Amygdala (tissue), 56 donors: ENCODE results near the gene GPR107.

ENCODE experiments used
- DNase-seq, 56 donors: peaks; one replicate each; lab custom pipeline; 2025; lab: John Stamatoyannopoulos, UW

The GPR107 gene

GRCh38 chr9:130154816-130155215, 101.1 kb downstream of the GPR107 start:
- DNase-seq = no peak

GRCh38 chr9:130155647-130156046, 101.9 kb downstream of the GPR107 start:
- no peak for DNase-seq

DNA sequence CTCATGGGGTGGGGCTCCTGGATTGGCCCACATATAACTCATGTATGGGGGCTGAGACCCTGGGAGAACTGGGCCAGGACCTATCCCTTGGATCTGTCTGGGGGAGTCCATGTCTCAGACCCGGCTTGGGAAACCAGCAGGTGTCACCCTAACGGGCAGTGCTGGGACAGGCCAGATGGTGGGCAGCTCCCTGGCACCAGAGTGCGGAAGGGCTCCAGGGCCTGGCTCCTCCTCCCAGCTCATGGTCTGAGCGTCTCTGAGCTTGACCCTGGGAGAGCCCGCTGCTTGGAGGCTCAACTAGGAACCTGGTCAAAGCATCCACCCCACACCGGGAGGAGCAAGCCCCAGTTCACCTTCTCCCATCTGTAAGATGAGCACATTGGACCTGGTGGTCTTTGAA, 103.0 kb downstream of the GPR107 start:
- peak in 8 of 56 donors; percentile 15 to 38 (median 24) for DNase-seq

- DNase-seq = no peak
Observed at GRCh38 chr9:130157079-130157478, 103.4 kb downstream of the GPR107 start.

- DNase-seq = no peak
Observed at GRCh38 chr9:130158001-130158400, 104.3 kb downstream of the GPR107 start.

GRCh38 chr9:130159057-130159456, 105.4 kb downstream of the GPR107 start:
- no peak for DNase-seq

- no peak for DNase-seq
Observed at GRCh38 chr9:130159915-130160670, 106.4 kb downstream of the GPR107 start.

DNA sequence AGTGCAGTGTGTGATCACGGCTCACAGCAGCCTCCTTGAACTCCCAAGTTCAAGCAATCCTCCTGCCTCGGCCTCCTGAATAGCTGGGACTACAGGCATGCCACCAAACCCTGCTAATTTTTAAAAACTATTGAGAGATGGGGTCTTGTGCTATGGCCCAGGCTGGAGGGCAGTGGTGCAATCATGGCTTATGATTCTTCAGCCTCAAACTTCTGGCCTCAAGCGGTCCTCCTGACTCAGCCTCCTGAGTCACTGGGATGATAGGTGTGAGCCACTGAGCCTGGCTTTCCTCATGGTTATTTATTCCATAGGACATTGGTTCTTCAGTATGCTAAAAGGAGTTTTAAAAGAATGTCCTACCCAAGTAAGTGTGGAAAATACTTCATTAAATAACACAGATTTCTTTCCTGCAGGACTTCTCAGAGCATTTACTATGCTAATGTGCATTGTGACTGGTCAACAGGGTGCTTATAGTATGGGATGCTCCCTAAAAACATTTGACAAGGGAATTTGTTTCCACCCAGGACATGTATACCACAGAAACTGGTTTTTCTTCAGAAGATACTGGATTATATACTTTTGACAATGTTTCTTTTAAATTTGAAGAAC, 107.3 kb downstream of the GPR107 start:
- no peak for DNase-seq

DNA sequence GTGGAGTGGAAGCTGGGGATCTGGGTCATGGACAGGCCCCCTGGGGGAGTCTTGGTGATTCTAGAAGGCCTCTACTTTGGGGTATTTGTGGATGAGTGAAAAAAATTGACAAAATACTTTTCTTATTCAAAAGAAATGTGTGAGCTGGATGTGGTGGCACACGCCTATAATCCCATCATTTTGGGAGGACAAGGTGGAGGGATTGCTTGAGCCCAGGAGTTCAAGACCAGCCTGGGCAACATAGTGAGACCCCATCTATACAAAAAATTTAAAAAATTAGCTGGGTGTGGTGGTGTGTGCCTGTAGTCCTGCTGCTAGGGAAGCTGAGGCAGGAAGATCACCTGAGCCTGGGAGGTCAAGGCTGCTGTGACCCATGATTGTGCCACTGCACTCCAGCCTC, 111.9 kb downstream of the GPR107 start:
- no peak for DNase-seq

DNA sequence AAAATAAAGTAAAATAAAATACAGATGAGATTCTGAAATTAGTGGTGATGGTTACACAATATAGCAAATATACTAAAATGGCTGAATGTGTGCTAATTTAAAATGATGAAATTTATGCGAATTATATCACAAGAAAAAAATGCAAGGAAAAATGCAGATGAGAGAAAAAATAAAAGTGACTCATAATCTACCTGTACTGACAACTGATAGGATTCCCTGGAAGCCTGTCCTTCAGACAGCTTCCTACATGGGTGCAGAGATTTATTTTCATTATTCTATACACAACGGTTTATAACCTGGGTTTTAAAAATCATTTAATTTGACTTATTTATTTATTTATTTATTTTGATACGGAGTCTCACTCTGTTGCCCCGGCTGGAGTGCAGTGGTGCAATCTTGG, 112.7 kb downstream of the GPR107 start:
- no peak for DNase-seq

DNA sequence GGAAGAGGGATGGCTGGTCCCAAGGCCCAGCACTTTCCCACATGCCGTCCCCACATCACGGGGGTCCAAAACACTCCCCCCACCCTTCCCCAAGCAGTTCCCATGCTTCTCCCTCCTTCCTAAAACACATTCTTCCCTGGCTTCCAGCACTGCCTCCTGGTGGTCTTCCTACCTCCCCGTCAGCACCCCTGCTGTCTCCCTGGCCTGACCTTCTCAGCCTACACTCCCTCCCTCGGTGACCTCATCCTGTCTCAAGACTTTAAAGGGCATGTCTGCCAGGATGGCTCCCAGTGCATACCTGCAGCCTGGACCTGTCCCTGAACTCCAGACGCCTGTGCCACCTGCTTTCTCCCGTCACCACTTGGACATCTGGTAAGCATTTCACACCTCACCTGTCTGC, 114.2 kb downstream of the GPR107 start:
- DNase-seq = no peak

GRCh38 chr9:130171226-130172148, 117.8 kb downstream of the GPR107 start:
- DNase-seq = peak in 1 of 56 donors; percentile 15

DNA sequence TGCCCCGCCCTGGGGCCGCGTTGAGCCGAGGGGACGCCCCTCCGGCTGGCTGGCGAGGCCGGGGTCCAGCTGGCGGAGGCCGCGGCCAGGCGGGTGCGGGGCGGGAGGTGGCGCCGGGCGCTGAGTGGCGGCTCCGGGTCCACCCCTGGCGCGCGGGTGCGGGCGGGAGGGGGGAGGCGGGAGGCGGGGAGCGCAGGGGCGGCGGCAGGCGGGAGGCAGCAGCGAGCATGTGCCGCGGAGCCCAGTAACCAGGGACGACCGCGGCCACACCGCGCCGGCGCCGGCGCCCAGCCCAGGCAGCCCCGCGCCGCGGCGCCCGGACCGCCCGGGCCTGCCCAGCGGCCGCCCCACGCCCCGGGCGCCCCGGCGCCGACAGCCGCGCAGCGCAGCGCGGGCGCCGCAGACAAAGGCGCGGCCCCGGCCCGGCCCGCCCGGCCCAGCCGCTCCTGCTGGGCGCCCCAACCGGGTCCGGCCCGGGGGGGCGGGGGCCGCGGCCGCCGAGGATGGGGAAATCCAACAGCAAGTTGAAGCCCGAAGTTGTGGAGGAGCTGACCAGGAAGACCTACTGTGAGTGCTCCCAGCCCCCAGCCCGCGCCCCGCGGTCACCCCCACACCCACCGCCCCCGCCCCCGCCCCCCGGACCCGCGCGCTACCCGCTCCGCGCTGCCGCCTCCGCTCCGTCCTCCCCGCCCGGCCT, 118.6 kb downstream of the GPR107 start, which contains the start of gene NCS1:
Gene NCS1, plus strand, starts transcription at position 244 of the 697 bp plus-strand sequence. Its CDS starts 260 bp downstream, at position 504.
- DNase-seq = peak in 48 of 56 donors; percentile 18 to 86 (median 70)

DNA sequence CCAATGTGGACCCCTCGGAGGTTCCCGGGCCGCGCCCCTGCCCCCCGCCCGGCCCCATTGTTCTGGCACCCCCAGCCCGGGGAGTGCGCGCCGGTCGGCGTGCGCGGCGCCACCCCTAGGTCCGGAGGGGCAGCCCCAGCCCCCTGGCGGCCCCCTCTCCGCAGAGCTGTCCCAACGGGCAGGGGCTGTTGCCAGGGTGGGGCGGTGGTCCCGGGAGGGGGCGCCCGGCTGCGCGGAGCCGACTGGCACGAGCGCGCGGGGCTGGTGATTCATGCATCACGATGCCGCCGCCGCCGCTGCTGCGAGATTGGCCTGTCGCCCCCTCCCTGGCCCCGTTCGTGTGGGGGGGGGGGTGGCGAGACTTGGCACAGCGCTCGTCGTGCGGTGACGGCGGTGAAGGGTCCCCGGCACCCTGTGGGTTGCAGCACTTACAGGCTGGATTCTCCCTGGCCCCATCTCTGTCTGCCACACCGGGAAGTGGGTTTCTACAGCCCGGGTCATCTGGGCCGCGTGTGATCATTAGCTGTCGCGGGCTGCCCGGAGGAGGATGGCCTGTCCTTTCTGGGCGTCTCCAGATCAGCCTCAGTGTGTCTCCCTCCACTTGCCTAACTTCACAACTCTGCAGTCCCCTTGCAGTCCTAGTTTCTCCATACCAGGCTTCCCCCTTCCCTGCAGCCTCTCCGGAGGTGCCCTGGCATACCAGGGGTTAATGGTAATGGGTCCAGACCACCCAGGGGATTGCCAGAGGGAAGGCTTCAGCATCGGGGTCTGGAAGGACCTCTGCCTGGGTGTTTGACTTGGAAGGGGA, 119.4 kb downstream of the GPR107 start:
- peak in 10 of 56 donors; percentile 21 to 56 (median 39) for DNase-seq

DNA sequence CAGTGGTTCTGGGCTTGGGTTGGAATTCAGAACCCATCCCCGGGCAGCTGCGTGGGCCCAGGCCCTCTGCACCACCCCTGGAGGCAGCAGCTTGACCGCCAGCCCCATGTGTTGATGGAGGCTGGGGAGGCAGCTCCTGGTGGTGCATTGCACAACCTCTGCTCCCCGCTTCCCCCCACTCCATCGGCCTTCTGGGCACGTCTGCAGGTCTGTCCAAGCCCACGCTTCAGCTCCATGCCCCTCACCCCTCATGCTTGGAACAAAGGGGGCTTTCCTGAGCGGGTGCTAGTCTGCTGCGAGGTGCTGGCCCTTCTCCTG, 119.9 kb downstream of the GPR107 start:
- peak in 4 of 56 donors; percentile 11 to 36 (median 26) for DNase-seq

GRCh38 chr9:130174025-130174424, 120.3 kb downstream of the GPR107 start:
- no peak for DNase-seq

GRCh38 chr9:130174920-130175321, 121.2 kb downstream of the GPR107 start:
- DNase-seq = peak in 6 of 56 donors; percentile 19 to 44 (median 32)

DNA sequence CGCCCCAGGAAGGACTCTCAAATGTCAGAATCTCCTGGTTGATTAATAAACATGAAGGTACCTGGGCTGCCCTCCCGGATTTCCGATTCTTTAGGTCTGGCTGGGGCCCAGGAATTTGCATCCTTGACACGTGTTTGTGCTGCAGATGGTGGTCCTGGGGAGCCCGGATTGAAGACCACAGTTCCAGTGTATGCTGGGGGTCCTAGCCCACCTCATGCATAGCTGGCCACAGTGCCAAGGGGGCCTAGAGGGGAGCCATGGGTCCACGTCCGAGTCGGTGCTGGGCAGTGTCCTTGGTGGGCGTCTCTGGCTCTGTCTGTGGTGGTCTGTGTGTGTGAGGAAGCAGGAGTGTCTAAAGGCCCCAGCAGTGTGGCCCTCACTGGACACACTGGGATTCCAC, 121.6 kb downstream of the GPR107 start:
- no peak for DNase-seq

DNA sequence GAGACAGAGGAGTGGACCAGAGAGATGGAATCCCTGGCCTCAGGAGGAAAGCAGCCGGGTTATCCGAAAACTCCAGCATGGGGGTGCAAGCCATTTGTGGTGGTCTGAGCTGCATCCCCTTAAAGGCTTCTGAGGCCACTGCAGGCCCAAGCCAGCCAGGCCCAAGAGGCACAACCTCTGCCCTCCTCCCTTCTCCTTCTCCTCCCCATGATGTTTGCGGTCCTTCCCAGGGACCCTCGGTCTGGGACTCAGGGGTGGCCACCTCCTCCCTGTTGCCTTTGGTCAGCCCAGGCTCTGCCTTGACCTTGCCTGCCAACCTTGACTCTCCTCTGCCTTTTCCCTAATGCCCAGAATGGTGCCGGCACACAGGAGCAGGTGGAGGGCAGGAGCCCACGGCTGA, 123.1 kb downstream of the GPR107 start:
- no peak for DNase-seq
